K562 (cell line): ENCODE measurements around the gene GRK3. TPM values are rescaled to one million over a fixed set of nuclear protein-coding genes. Genes with fewer than 3 reads are reported as not detected.

Experiments
- ATAC-seq: fragments of 200-7000 bp; cut with Tn5 transposase; 3 replicates; pipeline ENCODE4 v1.9.1; 2020; ENCODE audit warnings: moderate library complexity
- BruUV-seq: library from RNA; stranded (reverse); fragments of 400-500 nt; replicated peaks from 2 replicates; lab custom pipeline; 2021; lab: Mats Ljungman, UMichigan
- CTCF ChIA-PET: fragments of 300-600 bp; formaldehyde crosslinking; extraction: SDS; loops from one replicate; lab custom pipeline; 2021; ENCODE audit warnings: low intra/inter-chr PET ratio; lab: Yijun Ruan, JAX
- POLR2A ChIA-PET: fragments of 300-600, 350-650 bp; sonication (Branson Sonifier 250); formaldehyde crosslinking; extraction: SDS; loops from one replicate; lab custom pipeline; 2021; ENCODE audit warnings: antibody characterized with exemption, inconsistent platforms; lab: Yijun Ruan, JAX
- DNase-seq, 4 experiments: peaks; one replicate each; pipeline versions ENCODE4 v3.0.0 to v3.0.0-alpha.2; 2011 to 2018; ENCODE audit warnings: low spot score in 3 of 4, mixed read lengths in 3 of 4; ENCODE audit errors: extremely low read depth in 1 of 4
- FAIRE-seq: peaks from 2 replicates; lab custom pipeline; 2011; peaks lifted over from hg19 to GRCh38; lab: Jason Lieb, UNC
- H2AFZ ChIP-seq: 2 replicates; pipeline ENCODE4 v1.6.0; 2011; ENCODE audit warnings: low read depth, low read length, control low read depth, inconsistent platforms
- H3K27ac ChIP-seq: fragments of 200-600 bp; 3 replicates; pipeline ENCODE4 v1.8.0; 2011; ENCODE audit warnings: low read depth, mild to moderate bottlenecking, control low read depth, inconsistent platforms, low read length, moderate library complexity, mixed read lengths; ENCODE audit errors: extremely low read depth
- H3K27me3 ChIP-seq, 2 experiments: fragments of 300-600 bp in 1 of 2; 2 replicates in 1 of 2; 3 replicates in 1 of 2; pipeline versions ENCODE4 v1.6.0 to v1.8.0; 2011; ENCODE audit warnings: inconsistent platforms in 2 of 2, low read length in 2 of 2, mild to moderate bottlenecking in 1 of 2, mixed read lengths in 1 of 2, moderate library complexity in 1 of 2; ENCODE audit not compliant: control insufficient read depth in 2 of 2, insufficient read depth in 2 of 2
- H3K36me3 ChIP-seq: fragments of 300-600 bp; 3 replicates; pipeline ENCODE4 v1.8.0; 2011; ENCODE audit warnings: mild to moderate bottlenecking, low read length, inconsistent platforms; ENCODE audit not compliant: control insufficient read depth, insufficient read depth
- H3K4me1 ChIP-seq, 2 experiments: fragments of 200-600 bp in 1 of 2; replicated peaks in 1 of 2; 2 replicates in 1 of 2; 3 replicates in 1 of 2; pipeline versions ENCODE4 v1.5.1 to v1.8.0; 2011; ENCODE audit warnings: inconsistent platforms in 2 of 2, low read length in 2 of 2, mild to moderate bottlenecking in 1 of 2, mixed read lengths in 1 of 2, moderate library complexity in 1 of 2; ENCODE audit not compliant: control insufficient read depth in 2 of 2, insufficient read depth in 2 of 2
- H3K4me2 ChIP-seq: 2 replicates; pipeline ENCODE4 v1.6.1; 2011; ENCODE audit warnings: low read length, control low read depth, inconsistent platforms, mixed read lengths; ENCODE audit not compliant: insufficient read depth
- H3K4me3 ChIP-seq: fragments of 200-600 bp; sonication (generic), shearing (Covaris generic); 2 replicates; pipeline ENCODE4 v1.5.1; 2016; ENCODE audit warnings: control low read depth, inconsistent platforms
- H3K79me2 ChIP-seq: fragments of 200-600 bp; 3 replicates; pipeline ENCODE4 v1.8.0; 2011; ENCODE audit warnings: low read length, inconsistent platforms; ENCODE audit not compliant: control insufficient read depth, insufficient read depth
- H3K9ac ChIP-seq, 2 experiments: 2 replicates each; pipeline versions ENCODE4 v1.6.0 to v1.6.1; 2011; ENCODE audit warnings: low read depth in 2 of 2, low read length in 2 of 2, control low read depth in 1 of 2, inconsistent platforms in 1 of 2, mild to moderate bottlenecking in 1 of 2, mixed read lengths in 1 of 2; ENCODE audit not compliant: insufficient read depth in 1 of 2
- H3K9me1 ChIP-seq: one replicate; pipeline ENCODE4 v1.6.0; 2011; ENCODE audit warnings: inconsistent platforms, mild to moderate bottlenecking, low read length, moderate library complexity; ENCODE audit not compliant: control insufficient read depth, insufficient read depth
- H3K9me3 ChIP-seq: replicated peaks from 2 replicates; pipeline ENCODE4 v1.5.1; 2011; ENCODE audit warnings: low read depth, low read length, inconsistent platforms; ENCODE audit not compliant: control insufficient read depth, insufficient read depth
- H4K20me1 ChIP-seq: replicated peaks from 2 replicates; pipeline ENCODE4 v1.6.1; 2011; ENCODE audit warnings: low read length, inconsistent platforms, mixed read lengths; ENCODE audit not compliant: control insufficient read depth, insufficient read depth
- CBFA2T2 ChIP-seq: fragments of 450-650 bp; conservative IDR thresholded peaks from 2 replicates; pipeline ENCODE4 v1.6.1; 2017; ENCODE audit warnings: mild to moderate bottlenecking
- E2F3 ChIP-seq: fragments of 250-450 bp; sonication (Bioruptor Pico); IDR thresholded peaks from 2 replicates; pipeline ENCODE4 v1.4.0; 2020; ENCODE audit warnings: mild to moderate bottlenecking
- FOXJ3 ChIP-seq: sonication (generic); formaldehyde crosslinking; IDR thresholded peaks from 2 replicates; pipeline ENCODE4 v1.4.0; 2020; ENCODE audit warnings: mild to moderate bottlenecking, missing genetic modification reagents
- HEY1 ChIP-seq: fragments of 250-450 bp; sonication (Bioruptor Pico); IDR thresholded peaks from 2 replicates; pipeline ENCODE4 v1.5.0; 2020; ENCODE audit warnings: mild to moderate bottlenecking, moderate library complexity, borderline replicate concordance
- KHSRP ChIP-seq: fragments of 450-650 bp; IDR thresholded peaks from 2 replicates; pipeline ENCODE4 v1.6.1; 2017
- ZNF3 ChIP-seq: fragments of 250-450 bp; sonication (Bioruptor Pico); IDR thresholded peaks from 2 replicates; pipeline ENCODE4 v1.5.0; 2021; ENCODE audit warnings: mild to moderate bottlenecking, moderate library complexity
- WGBS: fragments of 100-300 bp; shearing (Covaris generic); methylation state at CpG from one replicate; pipeline ENCODE4 v1.1.6; 2016; ENCODE audit warnings: low coverage, mixed read lengths; ENCODE audit not compliant: insufficient coverage; ENCODE audit errors: missing lambda C conversion rate; 5-methylcytosine and 5-hydroxymethylcytosine counted together
- in situ Hi-C: fragments of 300-500 bp; cut with MboI; formaldehyde crosslinking; loops from 4 replicates; pipeline ENCODE4 v1.15.0; 2018; ENCODE audit warnings: inconsistent platforms, mixed read lengths
- intact Hi-C: fragments of 100-400 bp; cut with micrococcal nuclease; formaldehyde crosslinking; loops from 2 replicates; pipeline ENCODE4 v1.14.2; 2022
- polyA plus RNA-seq, 8 experiments: library from polyadenylated mRNA; depleted of rRNA in 4 of 8; stranded (reverse) in 5 of 8; unstranded in 3 of 8; fragments of >200 nt; fragmentation: Nextera tagmentation in 2 of 8; fragmentation: Illumina TruSeq in 1 of 8; extraction: Ambion mirVana in 2 of 8; extraction: Trizol in 1 of 8; gene quantifications; 2 replicates each; pipeline versions ENCODE4 v1.2.1 to v1.2.3, GENCODE V29; 2011 to 2014; ENCODE audit warnings: inconsistent platforms in 1 of 8, missing spikeins in 1 of 8
- total RNA-seq, 7 experiments: library from RNA; depleted of rRNA in 6 of 7; stranded (reverse); fragments of >200 nt in 6 of 7; fragmentation: Illumina TruSeq in 2 of 7; extraction: Trizol in 2 of 7; gene quantifications; 2 replicates each; pipeline versions ENCODE4 v1.2.1 to v1.2.3, GENCODE V29; 2011 to 2021; ENCODE audit warnings: low replicate concordance in 1 of 7
- TF ChIP-seq, protein P1 (sequence below): fragments of 250-450 bp; sonication (Bioruptor Pico); IDR thresholded peaks from 2 replicates; pipeline ENCODE4 v1.8.0; 2021; ENCODE audit warnings: mild to moderate bottlenecking, moderate library complexity
- TF ChIP-seq, protein P2 (sequence below): fragments of 250-450 bp; sonication (Bioruptor Pico); IDR thresholded peaks from 2 replicates; pipeline ENCODE4 v1.8.0; 2021; ENCODE audit warnings: moderate library complexity, mild to moderate bottlenecking, inconsistent platforms

Gene GRK3
- total and polyA plus RNA-seq, 9 of the 15 experiments (the other 6 are each of a cell fraction or from before 2014, with no cell fraction given), result 1.4 to 7.6 (median 3.6) TPM

DNA sequence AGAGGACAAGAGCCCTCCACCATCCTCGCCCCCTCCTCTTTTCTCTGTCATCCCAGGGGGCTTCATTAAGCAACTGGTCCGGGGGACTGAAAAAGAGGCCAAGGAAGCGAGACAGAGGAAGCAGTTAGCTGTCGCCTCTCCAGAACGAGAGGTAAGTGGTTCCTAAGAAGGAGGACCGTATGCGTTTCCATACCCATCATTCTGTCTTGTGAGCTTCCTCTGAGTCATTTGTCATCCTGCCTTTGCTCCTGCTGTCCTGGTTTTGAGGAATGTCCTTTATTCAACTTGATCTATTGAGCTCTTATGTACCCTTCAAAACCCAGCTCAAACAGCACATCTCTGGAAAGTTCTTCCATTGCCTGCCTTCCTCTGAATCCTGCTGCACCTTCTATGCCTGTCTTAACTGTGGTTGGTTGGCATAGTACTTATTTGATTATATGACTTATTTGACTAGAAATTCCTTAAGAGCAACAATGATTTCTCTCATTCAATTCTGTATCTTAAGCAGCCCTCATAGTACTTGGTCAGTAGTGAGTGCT is 198.8 kb downstream of the GRK3 start:
- Histone ChIP-seq H4K20me1 (peaks cover 11% of the 10 kb centered on the region; the same call in 1 of the 2 replicates), H3K4me2 (no peak overlapping the region), H3K36me3 (peaks cover 50% of the 10 kb centered on the region; the same call in 2 of the 3 replicates), H3K9ac (no peak overlapping the region), H3K27me3 (no peaks in the 10 kb centered on the region), H3K4me1 (peaks cover 22% of the 10 kb centered on the region in 2 experiments; a peak in 4 of 5 replicates), H3K9me3 (peaks cover 4% of the 10 kb centered on the region; the same call in 1 of the 2 replicates), H3K9me1 (no peaks in the 10 kb centered on the region), H3K27ac (no peak overlapping the region), H3K79me2 (no peaks in the 10 kb centered on the region), H2AFZ (no peak overlapping the region), H3K4me3 (no peak overlapping the region)
- no TSS peak for BruUV-seq
- no peak for ATAC-seq
- no peak for DNase-seq
- POLR2A ChIA-PET, result interaction anchor here (0.5 to 1.6 kb wide), 4 partner anchors 21 to 85 kb away, joined by 3 to 14 read pairs (median 3); partner anchors contain the start of gene MYO18B
- intact Hi-C loops, result loop anchor here (5.0 kb wide), 1 partner anchor 36 kb away; no protein-coding TSS in a partner anchor
- CTCF ChIA-PET, result no interaction called here
- no peak for FAIRE-seq
- no CpG with 5 or more reads among the region's 7 CpGs for WGBS
- in situ Hi-C loops, result no loop called here
- TF ChIP-seq HEY1, result no peak
- no peak for TF ChIP-seq CBFA2T2
- TF ChIP-seq ZNF3, result no peak
- TF ChIP-seq FOXJ3 (CRISPR knock-in tag), result no peak
- no peak for TF ChIP-seq E2F3 (CRISPR knock-in tag)
- TF ChIP-seq, protein P1, sequence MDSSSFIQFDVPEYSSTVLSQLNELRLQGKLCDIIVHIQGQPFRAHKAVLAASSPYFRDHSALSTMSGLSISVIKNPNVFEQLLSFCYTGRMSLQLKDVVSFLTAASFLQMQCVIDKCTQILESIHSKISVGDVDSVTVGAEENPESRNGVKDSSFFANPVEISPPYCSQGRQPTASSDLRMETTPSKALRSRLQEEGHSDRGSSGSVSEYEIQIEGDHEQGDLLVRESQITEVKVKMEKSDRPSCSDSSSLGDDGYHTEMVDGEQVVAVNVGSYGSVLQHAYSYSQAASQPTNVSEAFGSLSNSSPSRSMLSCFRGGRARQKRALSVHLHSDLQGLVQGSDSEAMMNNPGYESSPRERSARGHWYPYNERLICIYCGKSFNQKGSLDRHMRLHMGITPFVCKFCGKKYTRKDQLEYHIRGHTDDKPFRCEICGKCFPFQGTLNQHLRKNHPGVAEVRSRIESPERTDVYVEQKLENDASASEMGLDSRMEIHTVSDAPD (CRISPR knock-in tag), result no peak
- TF ChIP-seq, protein P2, sequence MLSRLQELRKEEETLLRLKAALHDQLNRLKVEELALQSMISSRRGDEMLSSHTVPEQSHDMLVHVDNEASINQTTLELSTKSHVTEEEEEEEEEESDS, result no peak
- no peak for TF ChIP-seq KHSRP
